Measurements from ENCODE around the gene LHX6. TPM values are rescaled to one million over a fixed set of nuclear protein-coding genes. Genes with fewer than 3 reads are reported as not detected.

Gene LHX6
- total RNA-seq, 2 donors from 2014 or later, result 2.9 TPM; not detected in 1

- H3K4me1 ChIP-seq, result no peaks in the 10 kb centered on the region
- no peak overlapping the region for H3K4me3 ChIP-seq
- DNase-seq (no peak), ATAC-seq (no peak)
- no peak overlapping the region for H3K27ac ChIP-seq
- 77 to 88% methylated on average over 6 to 8 of the region's 8 CpGs for WGBS, 2 donors
- no peaks in the 10 kb centered on the region for H3K9me3 ChIP-seq
- no peaks in the 10 kb centered on the region for H3K27me3 ChIP-seq
- TF ChIP-seq, protein P1, sequence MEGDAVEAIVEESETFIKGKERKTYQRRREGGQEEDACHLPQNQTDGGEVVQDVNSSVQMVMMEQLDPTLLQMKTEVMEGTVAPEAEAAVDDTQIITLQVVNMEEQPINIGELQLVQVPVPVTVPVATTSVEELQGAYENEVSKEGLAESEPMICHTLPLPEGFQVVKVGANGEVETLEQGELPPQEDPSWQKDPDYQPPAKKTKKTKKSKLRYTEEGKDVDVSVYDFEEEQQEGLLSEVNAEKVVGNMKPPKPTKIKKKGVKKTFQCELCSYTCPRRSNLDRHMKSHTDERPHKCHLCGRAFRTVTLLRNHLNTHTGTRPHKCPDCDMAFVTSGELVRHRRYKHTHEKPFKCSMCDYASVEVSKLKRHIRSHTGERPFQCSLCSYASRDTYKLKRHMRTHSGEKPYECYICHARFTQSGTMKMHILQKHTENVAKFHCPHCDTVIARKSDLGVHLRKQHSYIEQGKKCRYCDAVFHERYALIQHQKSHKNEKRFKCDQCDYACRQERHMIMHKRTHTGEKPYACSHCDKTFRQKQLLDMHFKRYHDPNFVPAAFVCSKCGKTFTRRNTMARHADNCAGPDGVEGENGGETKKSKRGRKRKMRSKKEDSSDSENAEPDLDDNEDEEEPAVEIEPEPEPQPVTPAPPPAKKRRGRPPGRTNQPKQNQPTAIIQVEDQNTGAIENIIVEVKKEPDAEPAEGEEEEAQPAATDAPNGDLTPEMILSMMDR (IDR thresholded peaks at IDR 0.05), result no peak
- no peak for TF ChIP-seq POLR2A (IDR thresholded peaks at IDR 0.05)
- no peaks in the 10 kb centered on the region for H3K36me3 ChIP-seq (replicated peaks in 1 of 2; ENCODE audit: insufficient read depth in 1 of 2, low read depth in 2 of 2)
- intact Hi-C loops (cut with DNase I), result no loop called here
Measured at GRCh38 chr9:122205176-122205575, 23.6 kb downstream of the LHX6 start.

DNA sequence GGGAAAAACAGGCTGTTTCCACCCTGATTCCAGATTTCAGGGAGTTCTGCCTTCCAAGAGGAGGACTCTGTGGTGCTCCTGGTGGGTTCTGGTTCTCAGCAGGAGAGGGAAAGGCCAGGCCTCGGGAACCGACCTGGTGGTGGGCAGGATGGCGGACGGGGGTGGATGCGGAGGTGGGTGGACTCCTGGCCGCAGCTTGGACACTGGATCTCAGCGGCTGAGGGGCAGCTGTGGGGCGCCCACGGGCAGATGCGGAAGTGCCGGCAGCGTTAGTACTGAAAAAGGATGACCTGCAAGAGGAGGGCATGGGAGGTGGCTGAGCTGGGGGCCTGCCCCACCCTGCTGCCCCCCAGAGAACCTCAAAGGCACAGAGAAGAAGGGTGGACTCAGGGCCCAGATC, 24.3 kb downstream of the LHX6 start:
- Histone ChIP-seq H3K4me3 (no peak overlapping the region), H3K27me3 (no peaks in the 10 kb centered on the region), H3K9me3 (no peaks in the 10 kb centered on the region), H3K27ac (no peak overlapping the region), H3K4me1 (no peaks in the 10 kb centered on the region), H3K36me3 (replicated peaks in 1 of 2; ENCODE audit: insufficient read depth in 1 of 2, low read depth in 2 of 2) (no peaks in the 10 kb centered on the region)
- no peak for TF ChIP-seq POLR2A (IDR thresholded peaks at IDR 0.05)
- DNase-seq (no peak), ATAC-seq (no peak)
- 77 to 88% methylated on average over 11 to 12 of the region's 12 CpGs for WGBS, 2 donors
- intact Hi-C loops (cut with DNase I), result no loop called here

GRCh38 chr9:122204055-122204454, 24.7 kb downstream of the LHX6 start:
- H3K36me3 ChIP-seq (replicated peaks in 1 of 2; ENCODE audit: insufficient read depth in 1 of 2, low read depth in 2 of 2), result no peaks in the 10 kb centered on the region
- 90 to 96% methylated on average over 5 of the region's 5 CpGs for WGBS, 2 donors
- H3K9me3 ChIP-seq, result no peaks in the 10 kb centered on the region
- no peaks in the 10 kb centered on the region for H3K27me3 ChIP-seq
- H3K27ac ChIP-seq, result no peak overlapping the region
- H3K4me3 ChIP-seq, result no peak overlapping the region
- DNase-seq (no peak), ATAC-seq (no peak)
- no peak for TF ChIP-seq POLR2A (IDR thresholded peaks at IDR 0.05)
- H3K4me1 ChIP-seq, result no peaks in the 10 kb centered on the region
- intact Hi-C loops (cut with DNase I), result no loop called here

- Histone ChIP-seq H3K4me3 (no peak overlapping the region), H3K4me1 (no peaks in the 10 kb centered on the region), H3K9me3 (no peaks in the 10 kb centered on the region), H3K36me3 (replicated peaks in 1 of 2; ENCODE audit: insufficient read depth in 1 of 2, low read depth in 2 of 2) (no peaks in the 10 kb centered on the region), H3K27me3 (no peaks in the 10 kb centered on the region), H3K27ac (no peak overlapping the region)
- no peak for DNase-seq
- TF ChIP-seq POLR2A (IDR thresholded peaks at IDR 0.05), result no peak
- TF ChIP-seq, protein P1 (IDR thresholded peaks at IDR 0.05), result no peak
- intact Hi-C loops (cut with DNase I), result no loop called here
- ATAC-seq, result no peak
- WGBS, 2 donors, result 50 to 54% methylated on average over 3 of the region's 3 CpGs
Measured at GRCh38 chr9:122202111-122202510, 26.6 kb downstream of the LHX6 start.

DNA sequence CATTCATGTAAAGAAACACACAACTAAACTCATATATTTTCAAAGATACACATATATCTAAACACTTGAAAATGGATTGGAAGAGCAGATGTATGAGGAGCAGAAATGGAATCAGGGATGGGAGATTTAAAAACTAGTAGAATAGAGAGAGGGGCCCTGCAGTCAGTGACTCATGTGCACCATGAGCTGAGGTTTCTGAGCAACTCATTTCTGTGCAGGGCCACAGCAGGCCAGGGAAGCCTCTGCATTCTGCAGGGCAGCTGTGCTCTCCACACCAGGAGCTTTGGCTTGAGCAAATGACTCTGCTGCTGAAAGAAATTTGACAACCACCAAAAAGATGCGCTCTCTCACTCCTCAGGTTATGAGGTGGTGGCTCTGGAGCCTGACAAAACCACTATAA, 27.1 kb downstream of the LHX6 start:
- no peak overlapping the region for H3K4me3 ChIP-seq
- no peaks in the 10 kb centered on the region for H3K4me1 ChIP-seq
- DNase-seq, result no peak
- 91 to 93% methylated on average over 1 of the region's 1 CpG for WGBS, 2 donors
- H3K27ac ChIP-seq, result no peak overlapping the region
- H3K9me3 ChIP-seq, result no peaks in the 10 kb centered on the region
- intact Hi-C loops (cut with DNase I), result no loop called here
- no peaks in the 10 kb centered on the region for H3K27me3 ChIP-seq
- no peaks in the 10 kb centered on the region for H3K36me3 ChIP-seq (replicated peaks in 1 of 2; ENCODE audit: insufficient read depth in 1 of 2, low read depth in 2 of 2)
- ATAC-seq, result no peak
- TF ChIP-seq POLR2A (IDR thresholded peaks at IDR 0.05), result no peak
- TF ChIP-seq, protein P1 (IDR thresholded peaks at IDR 0.05), result no peak

- H3K4me3 ChIP-seq, result no peak overlapping the region
- H3K9me3 ChIP-seq, result no peaks in the 10 kb centered on the region
- TF ChIP-seq, protein P1 (IDR thresholded peaks at IDR 0.05), result no peak
- TF ChIP-seq POLR2A (IDR thresholded peaks at IDR 0.05), result no peak
- H3K4me1 ChIP-seq, result no peaks in the 10 kb centered on the region
- 75 to 89% methylated on average over 7 of the region's 7 CpGs for whole genome bisulfite sequencing, 2 donors
- H3K36me3 ChIP-seq (replicated peaks in 1 of 2; ENCODE audit: insufficient read depth in 1 of 2, low read depth in 2 of 2), result no peaks in the 10 kb centered on the region
- no peaks in the 10 kb centered on the region for H3K27me3 ChIP-seq
- ATAC-seq (no peak), DNase-seq (no peak)
- intact Hi-C loops (cut with DNase I), result no loop called here
- H3K27ac ChIP-seq, result no peak overlapping the region
Measured at GRCh38 chr9:122200960-122201595, 27.7 kb downstream of the LHX6 start.
